SH-SY5Y (cell line): Measurements from ENCODE around the gene GAS2L2.

Experiments used
- GATA2 ChIP-seq: IDR thresholded peaks from 2 replicates; pipeline ENCODE4 v1.6.1; 2011; ENCODE audit warnings: mild to moderate bottlenecking, low read depth, low read length
- GATA3 ChIP-seq: IDR thresholded peaks from 2 replicates; pipeline ENCODE4 v1.6.1; 2011; ENCODE audit warnings: low read depth, mild to moderate bottlenecking, low read length, moderate library complexity

GRCh38 chr17:35731917-35732805 lies 20.9 kb downstream of the GAS2L2 start:
- TF ChIP-seq GATA2 (no peak), GATA3 (no peak)
